Measurements from ENCODE around the gene RNF38. TPM values are rescaled to one million over a fixed set of nuclear protein-coding genes. Genes with fewer than 3 reads are reported as not detected.
"Not testable (repeated sequence)": the region's sequence is repeated elsewhere in the genome, so short reads cannot be mapped to it uniquely, and the experiment has no call there.

The RNF38 gene
- polyA plus RNA-seq, result 10 to 100 TPM in 1 of 4 donors, 1 to 10 TPM in 3; 6.0 to 22.6 (median 8.1) TPM
- long read RNA-seq, donor 1, result 0 reads
- long read RNA-seq, donor 2, result 0 reads
- long read RNA-seq, donor 3, partial matches to known transcripts, result 0 of 1 reads
- long read RNA-seq, donor 3, other reads (novel, unspliced or antisense), result 0 of 1 reads
- long read RNA-seq, donor 4, result 0 reads
- long read RNA-seq, donor 5, result 0 reads
- long read RNA-seq, donor 6, result 0 reads
- long read RNA-seq, donor 7, result 0 reads
- long read RNA-seq, donor 8, result 0 reads
- long read RNA-seq, donor 9, result 0 reads
- long read RNA-seq, donor 10, result 0 reads

- DNase-seq (no peak), FAIRE-seq (no peak)
- H3K36me3 ChIP-seq (ENCODE audit: control insufficient read depth in 3 of 3, insufficient read depth in 2 of 3, low read depth in 1 of 3, low read length in 3 of 3), result peaks cover 0 to 2% (median 0%) of the 10 kb centered on the region in 3 donors
- 0 to 1% (median 1%) methylated on average over 12 of the region's 12 CpGs for WGBS, 3 donors
- peaks cover 0 to 5% of the 10 kb centered on the region in 2 donors for H3K9me3 ChIP-seq (ENCODE audit: control insufficient read depth in 2 of 2, insufficient read depth in 1 of 2, low read depth in 1 of 2, low read length in 1 of 2)
- H3K4me1 ChIP-seq (ENCODE audit: control insufficient read depth in 3 of 3, insufficient read depth in 2 of 3, low read depth in 1 of 3, low read length in 2 of 3), result peaks cover 0 to 15% (median 2%) of the 10 kb centered on the region in 3 donors
- H3K27me3 ChIP-seq (ENCODE audit: control insufficient read depth in 3 of 3, insufficient read depth in 3 of 3, low read length in 3 of 3), result no peaks in the 10 kb centered on the region
- peak within 1 kb of the TSS; percentile 72 to 80 (median 75) for H3K4me3 ChIP-seq (ENCODE audit: low read depth in 1 of 3, low read length in 3 of 3)
- H3K27ac ChIP-seq (ENCODE audit: low read depth in 1 of 3, low read length in 2 of 3), result peak within 1 kb of the TSS; percentile 98 to 100 (median 99)
These were observed at the start of gene RNF38 for GRCh38 chr9:36399980-36400331. TSS of gene RNF38 (minus strand) at chr9:36400269. CDS start at chr9:36400108, 161 bp downstream.

- not testable (repeated sequence) for H3K4me3 ChIP-seq (ENCODE audit: low read depth in 1 of 3, low read length in 3 of 3); H3K9me3 ChIP-seq (ENCODE audit: control insufficient read depth in 2 of 2, insufficient read depth in 1 of 2, low read depth in 1 of 2, low read length in 1 of 2); H3K4me1 ChIP-seq (ENCODE audit: control insufficient read depth in 3 of 3, insufficient read depth in 2 of 3, low read depth in 1 of 3, low read length in 2 of 3); DNase-seq; H3K27ac ChIP-seq (ENCODE audit: low read depth in 1 of 3, low read length in 2 of 3); H3K27me3 ChIP-seq (ENCODE audit: control insufficient read depth in 3 of 3, insufficient read depth in 3 of 3, low read length in 3 of 3); FAIRE-seq; H3K36me3 ChIP-seq (ENCODE audit: control insufficient read depth in 3 of 3, insufficient read depth in 2 of 3, low read depth in 1 of 3, low read length in 3 of 3)
- 44 to 66% (median 55%) methylated on average over 9 of the region's 9 CpGs for WGBS, 3 donors
These were observed 48.5 kb upstream of the RNF38 start for GRCh38 chr9:36448555-36448954.

- DNase-seq (no peak), FAIRE-seq (no peak)
- Histone ChIP-seq H3K27me3 (ENCODE audit: control insufficient read depth in 3 of 3, insufficient read depth in 3 of 3, low read length in 3 of 3) (no peaks in the 10 kb centered on the region), H3K4me1 (ENCODE audit: control insufficient read depth in 3 of 3, insufficient read depth in 2 of 3, low read depth in 1 of 3, low read length in 2 of 3) (no peaks in the 10 kb centered on the region), H3K27ac (ENCODE audit: low read depth in 1 of 3, low read length in 2 of 3) (no peak overlapping the region), H3K9me3 (ENCODE audit: control insufficient read depth in 2 of 2, insufficient read depth in 1 of 2, low read depth in 1 of 2, low read length in 1 of 2) (no peaks in the 10 kb centered on the region), H3K4me3 (ENCODE audit: low read depth in 1 of 3, low read length in 3 of 3) (no peak overlapping the region), H3K36me3 (ENCODE audit: control insufficient read depth in 3 of 3, insufficient read depth in 2 of 3, low read depth in 1 of 3, low read length in 3 of 3) (peaks cover 0 to 4% (median 0%) of the 10 kb centered on the region in 3 donors)
- WGBS, 3 donors, result 30 to 49% (median 41%) methylated on average over 1 of the region's 1 CpG
These were observed 47.9 kb upstream of the RNF38 start for GRCh38 chr9:36448017-36448416.

GRCh38 chr9:36446678-36447077, 46.6 kb upstream of the RNF38 start:
- H3K36me3 ChIP-seq (ENCODE audit: control insufficient read depth in 3 of 3, insufficient read depth in 2 of 3, low read depth in 1 of 3, low read length in 3 of 3); H3K9me3 ChIP-seq (ENCODE audit: control insufficient read depth in 2 of 2, insufficient read depth in 1 of 2, low read depth in 1 of 2, low read length in 1 of 2); H3K4me1 ChIP-seq (ENCODE audit: control insufficient read depth in 3 of 3, insufficient read depth in 2 of 3, low read depth in 1 of 3, low read length in 2 of 3); H3K27me3 ChIP-seq (ENCODE audit: control insufficient read depth in 3 of 3, insufficient read depth in 3 of 3, low read length in 3 of 3); FAIRE-seq; DNase-seq; H3K4me3 ChIP-seq (ENCODE audit: low read depth in 1 of 3, low read length in 3 of 3); H3K27ac ChIP-seq (ENCODE audit: low read depth in 1 of 3, low read length in 2 of 3): not testable (repeated sequence)
- 87 to 89% (median 88%) methylated on average over 10 of the region's 10 CpGs for WGBS, 3 donors

GRCh38 chr9:36445800-36446361, 45.8 kb upstream of the RNF38 start:
- DNase-seq (no peak), FAIRE-seq (no peak)
- Histone ChIP-seq H3K4me3 (ENCODE audit: low read depth in 1 of 3, low read length in 3 of 3) (no peak overlapping the region), H3K27ac (ENCODE audit: low read depth in 1 of 3, low read length in 2 of 3) (no peak overlapping the region), H3K27me3 (ENCODE audit: control insufficient read depth in 3 of 3, insufficient read depth in 3 of 3, low read length in 3 of 3) (no peaks in the 10 kb centered on the region), H3K36me3 (ENCODE audit: control insufficient read depth in 3 of 3, insufficient read depth in 2 of 3, low read depth in 1 of 3, low read length in 3 of 3) (peaks cover 0 to 4% (median 0%) of the 10 kb centered on the region in 3 donors), H3K4me1 (ENCODE audit: control insufficient read depth in 3 of 3, insufficient read depth in 2 of 3, low read depth in 1 of 3, low read length in 2 of 3) (peaks cover 0 to 5% (median 0%) of the 10 kb centered on the region in 3 donors), H3K9me3 (ENCODE audit: control insufficient read depth in 2 of 2, insufficient read depth in 1 of 2, low read depth in 1 of 2, low read length in 1 of 2) (no peaks in the 10 kb centered on the region)
- WGBS, 3 donors, result 75 to 89% (median 85%) methylated on average over 5 of the region's 5 CpGs

GRCh38 chr9:36444203-36444602, 44.1 kb upstream of the RNF38 start:
- Histone ChIP-seq H3K4me3 (ENCODE audit: low read depth in 1 of 3, low read length in 3 of 3) (no peak overlapping the region), H3K36me3 (ENCODE audit: control insufficient read depth in 3 of 3, insufficient read depth in 2 of 3, low read depth in 1 of 3, low read length in 3 of 3) (peaks cover 0 to 4% (median 4%) of the 10 kb centered on the region in 3 donors), H3K27ac (ENCODE audit: low read depth in 1 of 3, low read length in 2 of 3) (no peak overlapping the region), H3K4me1 (ENCODE audit: control insufficient read depth in 3 of 3, insufficient read depth in 2 of 3, low read depth in 1 of 3, low read length in 2 of 3) (peaks cover 0 to 5% (median 0%) of the 10 kb centered on the region in 3 donors), H3K27me3 (ENCODE audit: control insufficient read depth in 3 of 3, insufficient read depth in 3 of 3, low read length in 3 of 3) (no peaks in the 10 kb centered on the region), H3K9me3 (ENCODE audit: control insufficient read depth in 2 of 2, insufficient read depth in 1 of 2, low read depth in 1 of 2, low read length in 1 of 2) (peaks cover 0 to 3% of the 10 kb centered on the region in 2 donors)
- no peak for DNase-seq
- no peak for FAIRE-seq
- WGBS, 3 donors, result 74 to 79% (median 75%) methylated on average over 2 of the region's 2 CpGs

GRCh38 chr9:36443581-36443980, 43.5 kb upstream of the RNF38 start:
- WGBS, 3 donors, result 75 to 85% (median 78%) methylated on average over 4 of the region's 4 CpGs
- no peak for FAIRE-seq

GRCh38 chr9:36442710-36443109, 42.6 kb upstream of the RNF38 start:
- H3K36me3 ChIP-seq (ENCODE audit: control insufficient read depth in 3 of 3, insufficient read depth in 2 of 3, low read depth in 1 of 3, low read length in 3 of 3), result peaks cover 0 to 4% (median 4%) of the 10 kb centered on the region in 3 donors
- peaks cover 0 to 5% (median 0%) of the 10 kb centered on the region in 3 donors for H3K4me1 ChIP-seq (ENCODE audit: control insufficient read depth in 3 of 3, insufficient read depth in 2 of 3, low read depth in 1 of 3, low read length in 2 of 3)
- FAIRE-seq (no peak), DNase-seq (no peak)
- H3K27me3 ChIP-seq (ENCODE audit: control insufficient read depth in 3 of 3, insufficient read depth in 3 of 3, low read length in 3 of 3), result no peaks in the 10 kb centered on the region
- H3K9me3 ChIP-seq (ENCODE audit: control insufficient read depth in 2 of 2, insufficient read depth in 1 of 2, low read depth in 1 of 2, low read length in 1 of 2), result peaks cover 0 to 3% of the 10 kb centered on the region in 2 donors
- WGBS, 3 donors, result 96 to 99% (median 98%) methylated on average over 6 of the region's 6 CpGs
- no peak overlapping the region for H3K4me3 ChIP-seq (ENCODE audit: low read depth in 1 of 3, low read length in 3 of 3)
- H3K27ac ChIP-seq (ENCODE audit: low read depth in 1 of 3, low read length in 2 of 3), result no peak overlapping the region

More at GRCh38 chr9:36443581-36443980, 43.5 kb upstream of the RNF38 start:
- Histone ChIP-seq H3K27ac (ENCODE audit: low read depth in 1 of 3, low read length in 2 of 3) (no peak overlapping the region), H3K9me3 (ENCODE audit: control insufficient read depth in 2 of 2, insufficient read depth in 1 of 2, low read depth in 1 of 2, low read length in 1 of 2) (peaks cover 0 to 3% of the 10 kb centered on the region in 2 donors), H3K4me1 (ENCODE audit: control insufficient read depth in 3 of 3, insufficient read depth in 2 of 3, low read depth in 1 of 3, low read length in 2 of 3) (peaks cover 0 to 5% (median 0%) of the 10 kb centered on the region in 3 donors), H3K27me3 (ENCODE audit: control insufficient read depth in 3 of 3, insufficient read depth in 3 of 3, low read length in 3 of 3) (no peaks in the 10 kb centered on the region), H3K36me3 (ENCODE audit: control insufficient read depth in 3 of 3, insufficient read depth in 2 of 3, low read depth in 1 of 3, low read length in 3 of 3) (peaks cover 0 to 4% (median 4%) of the 10 kb centered on the region in 3 donors), H3K4me3 (ENCODE audit: low read depth in 1 of 3, low read length in 3 of 3) (no peak overlapping the region)
- DNase-seq, result no peak

All from small intestine (tissue), 16 donors.